C4-2B (cell line): Measurements from ENCODE around the gene SYMPK.

Experiments
- CTCF ChIP-seq: fragments of 450-650 bp; conservative IDR thresholded peaks from 2 replicates; pipeline ENCODE4 v1.5.1; 2017; ENCODE audit warnings: mild to moderate bottlenecking
- ZFX ChIP-seq: fragments of 450-650 bp; IDR thresholded peaks from 2 replicates; pipeline ENCODE4 v1.6.1; 2017

GRCh38 chr19:45899919-45900589 lies 37.1 kb upstream of the SYMPK start:
- TF ChIP-seq CTCF, result no peak
- TF ChIP-seq ZFX, result no peak
